ENCODE results near the gene UNC5C.

Gene UNC5C

GRCh38 chr4:95355021-95355420 is 193.8 kb downstream of the UNC5C start:
- H3K4me3 ChIP-seq (replicated peaks; ENCODE audit: low read depth, low read length) = no peak overlapping the region
- no peak for TF ChIP-seq CTCF (IDR thresholded peaks at IDR 0.05; ENCODE audit: low read depth, low read length, missing control alignments)
- DNase-seq (ENCODE audit: extremely low read depth, low read depth) = no peak

- no peak for DNase-seq (ENCODE audit: extremely low read depth, low read depth)
- no peak for TF ChIP-seq CTCF (IDR thresholded peaks at IDR 0.05; ENCODE audit: low read depth, low read length, missing control alignments)
- H3K4me3 ChIP-seq (replicated peaks; ENCODE audit: low read depth, low read length) = no peak overlapping the region
Observed at GRCh38 chr4:95348418-95348817, 200.4 kb downstream of the UNC5C start.

DNA sequence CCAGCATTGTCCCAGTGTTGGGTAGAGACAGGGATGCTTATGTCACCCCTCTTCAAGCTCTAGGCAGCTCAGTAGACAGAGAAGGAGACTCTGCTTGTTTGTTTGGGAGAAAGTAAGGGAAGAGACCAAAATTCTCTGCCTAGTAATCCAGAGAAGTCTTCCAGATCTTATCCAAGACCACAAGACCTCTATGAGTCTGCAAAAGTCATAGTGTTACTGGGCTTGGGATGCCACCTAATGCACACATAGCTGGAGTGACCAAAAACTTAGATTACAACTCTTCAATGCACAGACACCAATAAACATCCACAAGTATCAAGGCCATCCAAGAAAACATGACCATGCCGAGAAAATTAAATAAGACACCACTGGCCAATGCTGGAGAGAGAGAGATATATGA is 205.5 kb downstream of the UNC5C start:
- no peak for TF ChIP-seq CTCF (IDR thresholded peaks at IDR 0.05; ENCODE audit: low read depth, low read length, missing control alignments)
- H3K4me3 ChIP-seq (replicated peaks; ENCODE audit: low read depth, low read length) = no peak overlapping the region
- DNase-seq (ENCODE audit: extremely low read depth, low read depth) = no peak

DNA sequence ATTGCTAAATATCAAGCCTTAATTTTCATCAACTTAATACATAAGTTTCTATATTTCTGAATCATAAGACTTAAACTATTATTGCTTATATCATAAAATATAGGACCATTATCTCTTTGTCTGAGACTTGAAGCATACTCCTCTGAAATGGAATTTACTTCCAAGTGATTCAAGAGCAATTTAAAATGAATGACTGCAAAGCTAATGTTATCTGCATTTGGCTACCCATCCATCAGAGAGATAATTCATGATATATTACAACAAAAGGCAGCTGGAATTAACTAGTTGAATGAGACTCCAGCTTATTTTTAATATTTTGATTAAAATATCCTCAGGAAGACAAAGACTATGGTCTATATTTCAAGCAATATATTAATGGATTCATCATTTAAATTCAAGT is 208.6 kb downstream of the UNC5C start:
- no peak overlapping the region for H3K4me3 ChIP-seq (replicated peaks; ENCODE audit: low read depth, low read length)
- no peak for DNase-seq (ENCODE audit: extremely low read depth, low read depth)
- no peak for TF ChIP-seq CTCF (IDR thresholded peaks at IDR 0.05; ENCODE audit: low read depth, low read length, missing control alignments)

DNA sequence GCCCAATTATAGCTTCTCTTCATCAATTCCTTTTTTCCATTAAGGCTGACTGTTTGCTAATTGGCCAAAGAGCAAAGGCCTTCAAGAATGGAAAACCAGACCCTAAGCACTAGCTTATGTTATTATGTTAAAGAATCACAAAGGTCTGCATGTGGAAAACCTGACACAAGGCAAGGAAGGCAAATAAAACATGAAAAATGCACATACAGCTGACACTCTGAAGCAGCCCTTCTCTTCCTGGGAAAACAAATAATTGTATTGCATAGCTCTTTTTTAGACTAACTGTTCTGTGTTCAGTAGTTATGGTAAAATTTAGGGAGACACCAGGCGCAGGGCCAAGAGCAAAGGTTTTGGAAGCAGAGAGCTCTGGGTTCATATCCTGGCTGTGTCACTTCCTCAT is 223.1 kb downstream of the UNC5C start:
- TF ChIP-seq CTCF (IDR thresholded peaks at IDR 0.05; ENCODE audit: low read depth, low read length, missing control alignments) = no peak

GRCh38 chr4:95319169-95319568 is 229.6 kb downstream of the UNC5C start:
- DNase-seq (ENCODE audit: extremely low read depth, low read depth) = no peak
- TF ChIP-seq CTCF (IDR thresholded peaks at IDR 0.05; ENCODE audit: low read depth, low read length, missing control alignments) = no peak

More for the DNA sequence above, 223.1 kb downstream of the UNC5C start:
- H3K4me3 ChIP-seq (replicated peaks; ENCODE audit: low read depth, low read length) = no peak overlapping the region
- no peak for DNase-seq (ENCODE audit: extremely low read depth, low read depth)

GRCh38 chr4:95318483-95318882 is 230.3 kb downstream of the UNC5C start:
- no peak for DNase-seq (ENCODE audit: extremely low read depth, low read depth)
- no peak overlapping the region for H3K4me3 ChIP-seq (replicated peaks; ENCODE audit: low read depth, low read length)
- no peak for TF ChIP-seq CTCF (IDR thresholded peaks at IDR 0.05; ENCODE audit: low read depth, low read length, missing control alignments)

More at GRCh38 chr4:95319169-95319568, 229.6 kb downstream of the UNC5C start:
- no peak overlapping the region for H3K4me3 ChIP-seq (replicated peaks; ENCODE audit: low read depth, low read length)
